NOMO-1 (cell line): ENCODE data around the gene CDK19.
"Not testable (repeated sequence)": the region's sequence is repeated elsewhere in the genome, so short reads cannot be mapped to it uniquely, and the experiment has no call there.

ENCODE experiments used
- DNase-seq, 2 experiments: peaks; one replicate each; lab custom pipeline; 2025; ENCODE audit not compliant: unreplicated experiment in 2 of 2; lab: John Stamatoyannopoulos, UW

Gene CDK19

GRCh38 chr6:110815411-110816409 is at the start of gene CDK19:
Gene CDK19, minus strand, starts transcription at chr6:110815469. Its CDS starts 333 bp downstream, at chr6:110815136.
- DNase-seq: peak; percentile 98 to 99

- no peak for DNase-seq
These were observed 49.6 kb upstream of the CDK19 start for GRCh38 chr6:110864824-110865223.

- DNase-seq: peak; percentile 63 to 67
These were observed 44.1 kb upstream of the CDK19 start for GRCh38 chr6:110859335-110859792.

- no peak for DNase-seq
These were observed 43.4 kb upstream of the CDK19 start for GRCh38 chr6:110858562-110859214.

GRCh38 chr6:110858016-110858415 is 42.7 kb upstream of the CDK19 start:
- DNase-seq: no peak

- no peak for DNase-seq
These were observed 41.0 kb upstream of the CDK19 start for GRCh38 chr6:110856296-110856695.

- peak in 1 of 2 experiments; percentile 40 for DNase-seq
These were observed 38.6 kb upstream of the CDK19 start for GRCh38 chr6:110853754-110854477.

GRCh38 chr6:110852773-110853172 is 37.5 kb upstream of the CDK19 start:
- peak in 1 of 2 experiments; percentile 61 for DNase-seq

GRCh38 chr6:110849781-110850180 is 34.5 kb upstream of the CDK19 start:
- DNase-seq: no peak

- peak; percentile 17 to 32 for DNase-seq
These were observed 26.0 kb upstream of the CDK19 start for GRCh38 chr6:110841266-110841665.

- DNase-seq: not testable (repeated sequence)
These were observed 20.5 kb upstream of the CDK19 start for GRCh38 chr6:110835751-110836150.

GRCh38 chr6:110833831-110834230 is 18.6 kb upstream of the CDK19 start:
- no peak for DNase-seq

GRCh38 chr6:110831405-110831804 is 16.1 kb upstream of the CDK19 start:
- no peak for DNase-seq

- no peak for DNase-seq
These were observed 13.1 kb upstream of the CDK19 start for GRCh38 chr6:110828396-110828795.

- peak; percentile 51 to 69 for DNase-seq
These were observed 11.2 kb upstream of the CDK19 start for GRCh38 chr6:110826236-110827129.

- DNase-seq: peak in 1 of 2 experiments; percentile 12
These were observed 7.9 kb upstream of the CDK19 start for GRCh38 chr6:110823146-110823545.

- no peak for DNase-seq
These were observed 7.0 kb upstream of the CDK19 start for GRCh38 chr6:110822249-110822648.

GRCh38 chr6:110816677-110817076 is 1.4 kb upstream of the CDK19 start:
- DNase-seq: peak in 1 of 2 experiments; percentile 33

- peak in 1 of 2 experiments; percentile 88 for DNase-seq
These were observed 256 bp downstream of the CDK19 start for GRCh38 chr6:110815015-110815410.
